DOHH2 (cell line): ENCODE measurements around the gene TEX54.

Experiments
- H3F3A ChIP-seq: fragments of 200-600 bp; sonication (generic), shearing (Covaris generic); 2 replicates; pipeline ENCODE4 v1.6.0; 2016; ENCODE audit warnings: antibody characterized with exemption, mild to moderate bottlenecking; ENCODE audit not compliant: control insufficient read depth, insufficient read depth
- H3K27ac ChIP-seq: fragments of 200-600 bp; sonication (generic); 2 replicates; pipeline ENCODE4 v1.5.1; 2014; ENCODE audit warnings: low read depth, mild to moderate bottlenecking, low read length, moderate library complexity
- H3K27me3 ChIP-seq: fragments of 200-600 bp; sonication (generic); 2 replicates; pipeline ENCODE4 v1.6.1; 2014; ENCODE audit warnings: mild to moderate bottlenecking, low read length, mixed read lengths; ENCODE audit not compliant: control insufficient read depth
- H3K36me3 ChIP-seq: fragments of 200-600 bp; sonication (generic); 2 replicates; pipeline ENCODE4 v1.6.1; 2014; ENCODE audit warnings: mild to moderate bottlenecking, low read length, moderate library complexity, mixed read lengths; ENCODE audit not compliant: control insufficient read depth
- H3K4me1 ChIP-seq: fragments of 200-600 bp; sonication (generic); 2 replicates; pipeline ENCODE4 v1.6.1; 2014; ENCODE audit warnings: mild to moderate bottlenecking, low read length, mixed read lengths; ENCODE audit not compliant: control insufficient read depth
- H3K4me2 ChIP-seq: fragments of 200-600 bp; sonication (generic); 2 replicates; pipeline ENCODE4 v1.6.0; 2014; ENCODE audit warnings: mild to moderate bottlenecking, low read length, moderate library complexity
- H3K4me3 ChIP-seq: fragments of 200-600 bp; sonication (generic); 2 replicates; pipeline ENCODE4 v1.5.1; 2014; ENCODE audit warnings: mild to moderate bottlenecking, low read length, mixed read lengths
- H3K79me2 ChIP-seq: fragments of 200-600 bp; sonication (generic); 2 replicates; pipeline ENCODE4 v1.6.1; 2014; ENCODE audit warnings: mild to moderate bottlenecking, low read length, mixed read lengths; ENCODE audit not compliant: control insufficient read depth
- H3K9me2 ChIP-seq: fragments of 200-600 bp; sonication (generic); replicated peaks from 2 replicates; pipeline ENCODE4 v1.6.1; 2014; ENCODE audit warnings: mild to moderate bottlenecking, low read length, mixed read lengths; ENCODE audit not compliant: control insufficient read depth
- H3K9me3 ChIP-seq: fragments of 200-600 bp; sonication (generic); 2 replicates; pipeline ENCODE4 v1.6.1; 2014; ENCODE audit warnings: antibody characterized with exemption, low read length, mixed read lengths; ENCODE audit not compliant: control insufficient read depth, insufficient read depth
- H4K20me1 ChIP-seq: fragments of 200-600 bp; sonication (generic); 2 replicates; pipeline ENCODE4 v1.6.0; 2014; ENCODE audit warnings: low read depth, mild to moderate bottlenecking, antibody characterized with exemption, low read length, moderate library complexity; ENCODE audit not compliant: control insufficient read depth, insufficient read depth
- EZH2phosphoT487 ChIP-seq: fragments of 200-600 bp; sonication (generic); IDR thresholded peaks from 2 replicates; pipeline ENCODE4 v1.6.1; 2017; ENCODE audit warnings: borderline replicate concordance, mild to moderate bottlenecking, antibody characterized with exemption, low read length, moderate library complexity, mixed read lengths
- TF ChIP-seq, protein P1 (sequence below): fragments of 200-600 bp; sonication (generic); IDR thresholded peaks from one replicate; pipeline ENCODE4 v1.5.1; 2014; ENCODE audit warnings: antibody characterized with exemption, mild to moderate bottlenecking, low read depth, low read length; ENCODE audit not compliant: poor library complexity, severe bottlenecking

The TEX54 gene

GRCh38 chr11:62806611-62807121 lies 26.0 kb downstream of the TEX54 start:
- peaks cover 27% of the 10 kb centered on the region for H3K4me1 ChIP-seq
- peaks cover 9% of the 10 kb centered on the region for H4K20me1 ChIP-seq
- no peak overlapping the region for H3K27ac ChIP-seq
- TF ChIP-seq, protein P1, sequence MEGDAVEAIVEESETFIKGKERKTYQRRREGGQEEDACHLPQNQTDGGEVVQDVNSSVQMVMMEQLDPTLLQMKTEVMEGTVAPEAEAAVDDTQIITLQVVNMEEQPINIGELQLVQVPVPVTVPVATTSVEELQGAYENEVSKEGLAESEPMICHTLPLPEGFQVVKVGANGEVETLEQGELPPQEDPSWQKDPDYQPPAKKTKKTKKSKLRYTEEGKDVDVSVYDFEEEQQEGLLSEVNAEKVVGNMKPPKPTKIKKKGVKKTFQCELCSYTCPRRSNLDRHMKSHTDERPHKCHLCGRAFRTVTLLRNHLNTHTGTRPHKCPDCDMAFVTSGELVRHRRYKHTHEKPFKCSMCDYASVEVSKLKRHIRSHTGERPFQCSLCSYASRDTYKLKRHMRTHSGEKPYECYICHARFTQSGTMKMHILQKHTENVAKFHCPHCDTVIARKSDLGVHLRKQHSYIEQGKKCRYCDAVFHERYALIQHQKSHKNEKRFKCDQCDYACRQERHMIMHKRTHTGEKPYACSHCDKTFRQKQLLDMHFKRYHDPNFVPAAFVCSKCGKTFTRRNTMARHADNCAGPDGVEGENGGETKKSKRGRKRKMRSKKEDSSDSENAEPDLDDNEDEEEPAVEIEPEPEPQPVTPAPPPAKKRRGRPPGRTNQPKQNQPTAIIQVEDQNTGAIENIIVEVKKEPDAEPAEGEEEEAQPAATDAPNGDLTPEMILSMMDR, result no peak
- no peak for TF ChIP-seq EZH2phosphoT487
- H3K9me2 ChIP-seq, result no peaks in the 10 kb centered on the region
- H3K27me3 ChIP-seq, result no peaks in the 10 kb centered on the region
- H3K36me3 ChIP-seq, result peaks cover 33% of the 10 kb centered on the region
- H3K4me2 ChIP-seq, result peak overlapping the region; percentile 85
- peak overlapping the region; percentile 80 for H3K4me3 ChIP-seq
- H3K79me2 ChIP-seq, result peaks cover 41% of the 10 kb centered on the region
- H3F3A ChIP-seq, result peaks cover 7% of the 10 kb centered on the region; the same call in 1 of the 2 replicates
- no peaks in the 10 kb centered on the region for H3K9me3 ChIP-seq

DNA sequence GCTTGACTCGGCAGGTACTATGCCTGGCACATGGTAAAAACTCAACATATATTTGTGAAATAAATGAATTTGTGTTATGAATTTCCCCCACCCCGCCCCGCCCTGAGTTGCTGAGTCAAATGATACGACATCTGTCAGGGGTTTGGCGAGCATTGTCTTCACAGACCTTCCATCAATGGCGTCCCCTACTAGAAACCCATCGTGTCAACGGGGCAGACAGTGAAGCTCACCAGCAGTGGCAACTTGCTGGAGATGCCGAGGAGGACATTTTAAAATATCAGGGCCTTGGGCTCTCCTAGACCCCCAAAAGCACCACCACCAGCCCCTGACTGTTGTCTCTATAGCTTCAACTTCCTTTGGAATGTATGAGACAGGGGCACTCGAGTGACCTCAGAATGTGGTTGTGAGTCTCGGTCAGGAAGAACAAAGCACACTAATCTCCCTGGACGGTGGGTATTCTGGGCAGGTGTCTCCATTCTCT lies 26.6 kb downstream of the TEX54 start:
- peak overlapping the region; percentile 85 for H3K4me2 ChIP-seq
- peak overlapping the region; percentile 80 for H3K4me3 ChIP-seq
- H3K36me3 ChIP-seq, result peaks cover 40% of the 10 kb centered on the region
- H3K9me3 ChIP-seq, result no peaks in the 10 kb centered on the region
- no peaks in the 10 kb centered on the region for H3K27me3 ChIP-seq
- TF ChIP-seq, protein P1, result no peak
- TF ChIP-seq EZH2phosphoT487, result no peak
- H3K79me2 ChIP-seq, result peaks cover 43% of the 10 kb centered on the region
- H3K27ac ChIP-seq, result peak overlapping the region; percentile 62
- no peaks in the 10 kb centered on the region for H3K9me2 ChIP-seq
- peaks cover 9% of the 10 kb centered on the region for H4K20me1 ChIP-seq
- H3K4me1 ChIP-seq, result peaks cover 27% of the 10 kb centered on the region
- H3F3A ChIP-seq, result peaks cover 4% of the 10 kb centered on the region; the same call in 1 of the 2 replicates

GRCh38 chr11:62805076-62805892 lies 27.4 kb downstream of the TEX54 start, which contains the start of gene NXF1:
NXF1 (minus strand) TSS chr11:62805440; CDS start chr11:62805356, 84 bp downstream.
- H4K20me1 ChIP-seq, result peaks cover 9% of the 10 kb centered on the region
- H3K4me2 ChIP-seq, result peak within 1 kb of the TSS; percentile 85
- H3K27me3 ChIP-seq, result no peaks in the 10 kb centered on the region
- H3K79me2 ChIP-seq, result peaks cover 43% of the 10 kb centered on the region
- H3K9me3 ChIP-seq, result no peaks in the 10 kb centered on the region
- H3F3A ChIP-seq, result no peaks in the 10 kb centered on the region
- H3K4me1 ChIP-seq, result peaks cover 27% of the 10 kb centered on the region
- TF ChIP-seq EZH2phosphoT487, result no peak
- TF ChIP-seq, protein P1, result no peak
- H3K27ac ChIP-seq, result peak within 1 kb of the TSS; percentile 62
- peak within 1 kb of the TSS; percentile 80 for H3K4me3 ChIP-seq
- H3K9me2 ChIP-seq, result no peaks in the 10 kb centered on the region
- H3K36me3 ChIP-seq, result peaks cover 45% of the 10 kb centered on the region
